Measurements from ENCODE around the gene PPP1R3G. TPM values are rescaled to one million over a fixed set of nuclear protein-coding genes. Genes with fewer than 3 reads are reported as not detected.

Gene PPP1R3G
- total and polyA plus RNA-seq, 2 of the 4 experiments (the other 2 are of a cell fraction), result 0.10 to 0.18 TPM

GRCh38 chr6:5080574-5080973 is 4.6 kb upstream of the PPP1R3G start:
- H4K91ac ChIP-seq (ENCODE audit: insufficient read depth, low read depth, low read length), result no peak overlapping the region
- no peak overlapping the region for H3K14ac ChIP-seq (replicated peaks; ENCODE audit: low read depth, low read length)
- BruUV-seq (replicated peaks), result no TSS peak
- no peak overlapping the region for H3K56ac ChIP-seq (ENCODE audit: extremely low read depth, insufficient read depth, low read length)
- no peaks in the 10 kb centered on the region for H3K36me3 ChIP-seq (ENCODE audit: control insufficient read depth, insufficient read depth, low read length)
- no peak overlapping the region for H3K4me2 ChIP-seq (ENCODE audit: low read depth, low read length)
- H3K79me1 ChIP-seq (ENCODE audit: low read depth in 1 of 2, low read length in 2 of 2), result no peaks in the 10 kb centered on the region
- H4K20me1 ChIP-seq (ENCODE audit: insufficient read depth, low read length), result no peaks in the 10 kb centered on the region
- H3K9me3 ChIP-seq (ENCODE audit: control insufficient read depth, insufficient read depth, low read length), result no peaks in the 10 kb centered on the region
- H3K27me3 ChIP-seq (ENCODE audit: control insufficient read depth, insufficient read depth, low read length), result no peaks in the 10 kb centered on the region; the same call in none of the 2 replicates
- H2AFZ ChIP-seq (replicated peaks; ENCODE audit: low read length, poor library complexity), result no peak overlapping the region
- H3K4me3 ChIP-seq (ENCODE audit: insufficient read depth, low read depth, low read length), result no peak overlapping the region
- intact Hi-C loops (cut with micrococcal nuclease) (no loop called here), dilution Hi-C loops (cut with HindIII; ENCODE audit: low sequenced_read_pairs, unreplicated experiment) (no loop called here), in situ Hi-C loops (cut with MboI; ENCODE audit: low sequenced_read_pairs) (no loop called here)
- H3K18ac ChIP-seq (ENCODE audit: low read depth, low read length), result no peak overlapping the region
- POLR2A ChIA-PET (ENCODE audit: unreplicated experiment), result interaction anchor here (0.6 kb wide), 1 partner anchor 22 kb away, joined by 22 read pairs; no protein-coding TSS in a partner anchor
- no peak overlapping the region for H2BK20ac ChIP-seq (ENCODE audit: low read depth, low read length)
- H3K4me1 ChIP-seq (ENCODE audit: control insufficient read depth, insufficient read depth, low read length), result peaks cover 10% of the 10 kb centered on the region
- H2AK9ac ChIP-seq (replicated peaks; ENCODE audit: low read depth, low read length, poor library complexity), result no peak overlapping the region
- peaks cover 5% of the 10 kb centered on the region; the same call in 1 of the 2 replicates for H3K9me1 ChIP-seq (ENCODE audit: insufficient read depth, low read length)
- H3K4ac ChIP-seq (ENCODE audit: low read depth, low read length), result no peak overlapping the region
- peak; percentile 22 for DNase-seq
- no peak overlapping the region for H2BK5ac ChIP-seq (ENCODE audit: low read depth, low read length, poor library complexity, severe bottlenecking)
- H4K8ac ChIP-seq (ENCODE audit: low read depth in 2 of 2, low read length in 2 of 2), result no peak overlapping the region
- 50% methylated on average over 2 of the region's 3 CpGs; no CpG with 5 or more reads in 1 of the 2 experiments for WGBS, 2 experiments (ENCODE audit: extremely low coverage in 2 of 2, insufficient read length in 1 of 2)
- no peak overlapping the region for H4K5ac ChIP-seq (ENCODE audit: low read depth, low read length)
- no peak overlapping the region for H3K23ac ChIP-seq (ENCODE audit: low read depth, low read length)
- no peak for ATAC-seq (ENCODE audit: low read depth)
- no peak overlapping the region for H3K27ac ChIP-seq (ENCODE audit: insufficient read depth, low read length)
- no peak overlapping the region for H2BK15ac ChIP-seq (ENCODE audit: low read depth, low read length)
- no peak for TF ChIP-seq MXI1 (IDR thresholded peaks at IDR 0.05; ENCODE audit: borderline replicate concordance, low read depth, low read length)
- no peak for TF ChIP-seq CTCF (conservative IDR thresholded peaks at IDR 0.05; ENCODE audit: low read depth, low read length)
- no peak for TF ChIP-seq CHD1 (IDR thresholded peaks at IDR 0.05; ENCODE audit: low read depth, low read length)
- no peak for TF ChIP-seq CEBPB (IDR thresholded peaks at IDR 0.05; ENCODE audit: low read depth, low read length)
- TF ChIP-seq RAD21 (IDR thresholded peaks at IDR 0.05; ENCODE audit: low read length), result no peak
- TF ChIP-seq POLR2A (IDR thresholded peaks at IDR 0.05; ENCODE audit: low read depth, low read length), result no peak
- no peak for TF ChIP-seq SMC3 (IDR thresholded peaks at IDR 0.05; ENCODE audit: low read depth, low read length)
- no peak for TF ChIP-seq ELK1 (IDR thresholded peaks at IDR 0.05; ENCODE audit: borderline replicate concordance, low read depth, low read length)
- no peak for TF ChIP-seq FOS (IDR thresholded peaks at IDR 0.05; ENCODE audit: low read depth, low read length)
- TF ChIP-seq MAFK (IDR thresholded peaks at IDR 0.05; ENCODE audit: low read depth, low read length), result no peak
- TF ChIP-seq USF2 (IDR thresholded peaks at IDR 0.05; ENCODE audit: low read depth, low read length), result no peak
- no peak for TF ChIP-seq RCOR1 (IDR thresholded peaks at IDR 0.05; ENCODE audit: insufficient replicate concordance, low read length)
- no peak for TF ChIP-seq RFX5 (IDR thresholded peaks at IDR 0.05; ENCODE audit: low read depth, low read length)
- TF ChIP-seq BHLHE40 (IDR thresholded peaks at IDR 0.05; ENCODE audit: low read depth, low read length), result no peak
- TF ChIP-seq MAZ (IDR thresholded peaks at IDR 0.05; ENCODE audit: borderline replicate concordance, low read depth, low read length), result no peak
- no peak for TF ChIP-seq NFE2L2 (IDR thresholded peaks at IDR 0.05; ENCODE audit: low read depth, low read length)
- no peak overlapping the region for H2AK5ac ChIP-seq (ENCODE audit: low read depth, low read length)
- H3K9ac ChIP-seq (ENCODE audit: low read depth, low read length), result no peak overlapping the region
- CTCF ChIA-PET, result no interaction called here
- no peak overlapping the region for H2BK120ac ChIP-seq (ENCODE audit: low read depth, low read length)

All from IMR-90 (cell line).